BLaER1 (cell line): ENCODE results near the gene EDA.

Source experiments
- H3K27ac ChIP-seq: shearing (Covaris generic); formaldehyde crosslinking; 2 replicates; pipeline ENCODE4 v1.8.1; 2022
- H3K27me3 ChIP-seq: shearing (Covaris generic); formaldehyde crosslinking; 2 replicates; pipeline ENCODE4 v1.8.1; 2022
- H3K36me3 ChIP-seq: shearing (Covaris generic); formaldehyde crosslinking; 2 replicates; pipeline ENCODE4 v1.8.1; 2022
- H3K4me1 ChIP-seq: shearing (Covaris generic); formaldehyde crosslinking; 2 replicates; pipeline ENCODE4 v1.8.1; 2022
- H3K4me2 ChIP-seq: shearing (Covaris generic); formaldehyde crosslinking; 2 replicates; pipeline ENCODE4 v1.8.1; 2022
- H3K4me3 ChIP-seq: shearing (Covaris generic); formaldehyde crosslinking; 2 replicates; pipeline ENCODE4 v1.8.1; 2022
- H3K9ac ChIP-seq: shearing (Covaris generic); formaldehyde crosslinking; 2 replicates; pipeline ENCODE4 v1.8.1; 2022
- H3K9me3 ChIP-seq: shearing (Covaris generic); formaldehyde crosslinking; 2 replicates; pipeline ENCODE4 v1.8.1; 2022
- H4K20me1 ChIP-seq: shearing (Covaris generic); formaldehyde crosslinking; 2 replicates; pipeline ENCODE4 v1.8.1; 2022
- Cebpa-rat ChIP-seq: shearing (Covaris generic); IDR thresholded peaks from 2 replicates; pipeline ENCODE4 v1.8.1; 2022

EDA gene

GRCh38 chrX:70044541-70045245 lies 428.8 kb downstream of the EDA start:
- H3K27me3 ChIP-seq, result peaks cover 94% of the 10 kb centered on the region
- H3K4me1 ChIP-seq, result no peaks in the 10 kb centered on the region
- H4K20me1 ChIP-seq, result no peaks in the 10 kb centered on the region
- no peak overlapping the region for H3K4me3 ChIP-seq
- no peaks in the 10 kb centered on the region for H3K9me3 ChIP-seq
- no peaks in the 10 kb centered on the region for H3K36me3 ChIP-seq
- TF ChIP-seq Cebpa-rat, result no peak
- no peak overlapping the region for H3K27ac ChIP-seq
- no peak overlapping the region for H3K9ac ChIP-seq
- H3K4me2 ChIP-seq, result no peak overlapping the region

- Histone ChIP-seq H3K9me3 (no peaks in the 10 kb centered on the region), H3K4me3 (no peak overlapping the region), H3K27ac (no peak overlapping the region), H3K4me2 (no peak overlapping the region), H3K9ac (no peak overlapping the region), H3K36me3 (no peaks in the 10 kb centered on the region), H4K20me1 (no peaks in the 10 kb centered on the region), H3K27me3 (peaks cover 90% of the 10 kb centered on the region), H3K4me1 (no peaks in the 10 kb centered on the region)
- TF ChIP-seq Cebpa-rat, result no peak
Observed at GRCh38 chrX:70046978-70047377, 431.1 kb downstream of the EDA start.

- Histone ChIP-seq H3K4me2 (no peak overlapping the region), H3K36me3 (no peaks in the 10 kb centered on the region), H3K27me3 (peaks cover 89% of the 10 kb centered on the region), H3K9ac (no peak overlapping the region), H3K9me3 (no peaks in the 10 kb centered on the region), H4K20me1 (no peaks in the 10 kb centered on the region), H3K27ac (no peak overlapping the region), H3K4me3 (no peak overlapping the region), H3K4me1 (no peaks in the 10 kb centered on the region)
- TF ChIP-seq Cebpa-rat, result no peak
Observed at GRCh38 chrX:70049406-70049805, 433.5 kb downstream of the EDA start.

GRCh38 chrX:70049925-70050324 lies 434.0 kb downstream of the EDA start, which contains the start of gene AWAT2:
TSS of gene AWAT2 (minus strand) at chrX:70049938. CDS start at chrX:70049932, 6 bp downstream.
- Histone ChIP-seq H3K27me3 (peaks cover 89% of the 10 kb centered on the region), H3K36me3 (no peaks in the 10 kb centered on the region), H3K9me3 (no peaks in the 10 kb centered on the region), H3K4me2 (no peak within 1 kb of the TSS), H3K4me1 (no peaks in the 10 kb centered on the region), H4K20me1 (no peaks in the 10 kb centered on the region), H3K27ac (no peak within 1 kb of the TSS), H3K9ac (no peak within 1 kb of the TSS), H3K4me3 (no peak within 1 kb of the TSS)
- no peak for TF ChIP-seq Cebpa-rat

GRCh38 chrX:70052895-70053615 lies 437.1 kb downstream of the EDA start:
- H4K20me1 ChIP-seq, result no peaks in the 10 kb centered on the region
- H3K9me3 ChIP-seq, result no peaks in the 10 kb centered on the region
- H3K36me3 ChIP-seq, result no peaks in the 10 kb centered on the region
- no peak overlapping the region for H3K9ac ChIP-seq
- TF ChIP-seq Cebpa-rat, result no peak
- no peak overlapping the region for H3K4me2 ChIP-seq
- no peaks in the 10 kb centered on the region for H3K4me1 ChIP-seq
- no peak overlapping the region for H3K27ac ChIP-seq
- no peak overlapping the region for H3K4me3 ChIP-seq
- peaks cover 94% of the 10 kb centered on the region for H3K27me3 ChIP-seq

- Histone ChIP-seq H3K36me3 (no peaks in the 10 kb centered on the region), H3K9ac (no peak overlapping the region), H3K27ac (no peak overlapping the region), H3K27me3 (peaks cover 88% of the 10 kb centered on the region), H3K9me3 (no peaks in the 10 kb centered on the region), H3K4me2 (no peak overlapping the region), H3K4me1 (no peaks in the 10 kb centered on the region), H3K4me3 (no peak overlapping the region), H4K20me1 (no peaks in the 10 kb centered on the region)
- no peak for TF ChIP-seq Cebpa-rat
Observed at GRCh38 chrX:70054391-70054790, 438.5 kb downstream of the EDA start.

GRCh38 chrX:70062076-70062475 lies 446.2 kb downstream of the EDA start, which contains the start of gene OTUD6A:
TSS of gene OTUD6A (plus strand) at chrX:70062457. CDS start at chrX:70062525, 68 bp downstream.
- no peak for TF ChIP-seq Cebpa-rat
- H3K27ac ChIP-seq, result no peak within 1 kb of the TSS
- H3K4me3 ChIP-seq, result no peak within 1 kb of the TSS
- no peak within 1 kb of the TSS for H3K9ac ChIP-seq
- no peak within 1 kb of the TSS for H3K4me2 ChIP-seq
- H4K20me1 ChIP-seq, result no peaks in the 10 kb centered on the region
- H3K36me3 ChIP-seq, result no peaks in the 10 kb centered on the region
- H3K27me3 ChIP-seq, result peaks cover 47% of the 10 kb centered on the region
- H3K9me3 ChIP-seq, result peaks cover 18% of the 10 kb centered on the region; the same call in 1 of the 2 replicates
- no peaks in the 10 kb centered on the region for H3K4me1 ChIP-seq

- no peaks in the 10 kb centered on the region for H4K20me1 ChIP-seq
- H3K27ac ChIP-seq, result no peak overlapping the region
- peaks cover 48% of the 10 kb centered on the region for H3K27me3 ChIP-seq
- H3K4me2 ChIP-seq, result no peak overlapping the region
- no peak overlapping the region for H3K9ac ChIP-seq
- no peak for TF ChIP-seq Cebpa-rat
- peaks cover 18% of the 10 kb centered on the region; the same call in 1 of the 2 replicates for H3K9me3 ChIP-seq
- H3K4me1 ChIP-seq, result no peaks in the 10 kb centered on the region
- H3K36me3 ChIP-seq, result no peaks in the 10 kb centered on the region
- H3K4me3 ChIP-seq, result no peak overlapping the region
Observed at GRCh38 chrX:70062961-70063550, 447.1 kb downstream of the EDA start.

- H3K27me3 ChIP-seq, result peaks cover 65% of the 10 kb centered on the region
- no peak overlapping the region for H3K4me2 ChIP-seq
- no peak overlapping the region for H3K27ac ChIP-seq
- H3K36me3 ChIP-seq, result no peaks in the 10 kb centered on the region
- TF ChIP-seq Cebpa-rat, result no peak
- H3K4me3 ChIP-seq, result no peak overlapping the region
- H3K9ac ChIP-seq, result no peak overlapping the region
- H3K4me1 ChIP-seq, result no peaks in the 10 kb centered on the region
- H4K20me1 ChIP-seq, result no peaks in the 10 kb centered on the region
- H3K9me3 ChIP-seq, result peaks cover 17% of the 10 kb centered on the region; the same call in 1 of the 2 replicates
Observed at GRCh38 chrX:70066646-70067045, 450.7 kb downstream of the EDA start.

- Histone ChIP-seq H3K36me3 (no peaks in the 10 kb centered on the region), H3K9ac (no peak overlapping the region), H4K20me1 (no peaks in the 10 kb centered on the region), H3K4me2 (no peak overlapping the region), H3K9me3 (peaks cover 20% of the 10 kb centered on the region), H3K27ac (no peak overlapping the region), H3K4me1 (no peaks in the 10 kb centered on the region), H3K27me3 (peaks cover 78% of the 10 kb centered on the region), H3K4me3 (no peak overlapping the region)
- TF ChIP-seq Cebpa-rat, result no peak
Observed at GRCh38 chrX:70079297-70079696, 463.4 kb downstream of the EDA start.
